NCI-H524 (cell line): ENCODE measurements around the gene UBTD2.
"Not testable (repeated sequence)": the region's sequence is repeated elsewhere in the genome, so short reads cannot be mapped to it uniquely, and the experiment has no call there.

Experiments
- DNase-seq, 2 experiments: peaks; one replicate each; lab custom pipeline; 2025; lab: John Stamatoyannopoulos, UW

UBTD2 gene

GRCh38 chr5:172293054-172293744 is 9.6 kb upstream of the UBTD2 start:
- DNase-seq, result peak; percentile 19 to 78

- DNase-seq, result not testable (repeated sequence)
These were observed 8.3 kb upstream of the UBTD2 start for GRCh38 chr5:172291837-172292236.

- DNase-seq, result no peak
These were observed 4.9 kb upstream of the UBTD2 start for GRCh38 chr5:172288465-172288864.

GRCh38 chr5:172287140-172287539 is 3.6 kb upstream of the UBTD2 start:
- not testable (repeated sequence) for DNase-seq

GRCh38 chr5:172285226-172286143 is 1.9 kb upstream of the UBTD2 start:
- DNase-seq, result no peak

- DNase-seq, result no peak
These were observed 1.0 kb upstream of the UBTD2 start for GRCh38 chr5:172284611-172284980.

- DNase-seq, result peak; percentile 15 to 67
These were observed 472 bp upstream of the UBTD2 start for GRCh38 chr5:172283862-172284610.

GRCh38 chr5:172282272-172283019 is 1.1 kb downstream of the UBTD2 start:
- DNase-seq, result no peak

- peak in 1 of 2 experiments; percentile 9 for DNase-seq
These were observed 2.2 kb downstream of the UBTD2 start for GRCh38 chr5:172281346-172281745.

- peak in 1 of 2 experiments; percentile 25 for DNase-seq
These were observed 2.6 kb downstream of the UBTD2 start for GRCh38 chr5:172280929-172281328.

- no peak for DNase-seq
These were observed 3.2 kb downstream of the UBTD2 start for GRCh38 chr5:172280317-172280716.

- DNase-seq, result no peak
These were observed 5.2 kb downstream of the UBTD2 start for GRCh38 chr5:172278356-172278755.

- DNase-seq, result no peak
These were observed 7.3 kb downstream of the UBTD2 start for GRCh38 chr5:172276214-172276613.

GRCh38 chr5:172274951-172275753 is 8.4 kb downstream of the UBTD2 start:
- DNase-seq, result no peak

GRCh38 chr5:172267943-172268342 is 15.6 kb downstream of the UBTD2 start:
- DNase-seq, result no peak

- DNase-seq, result no peak
These were observed 16.9 kb downstream of the UBTD2 start for GRCh38 chr5:172266676-172267092.

- DNase-seq, result no peak
These were observed 17.4 kb downstream of the UBTD2 start for GRCh38 chr5:172266071-172266675.

- no peak for DNase-seq
These were observed 18.7 kb downstream of the UBTD2 start for GRCh38 chr5:172264815-172265395.

GRCh38 chr5:172255444-172255843 is 28.1 kb downstream of the UBTD2 start:
- no peak for DNase-seq

- DNase-seq, result no peak
These were observed 31.1 kb downstream of the UBTD2 start for GRCh38 chr5:172252501-172252900.
